Stimulated activated CD8-positive, alpha-beta memory T cell treated with anti-CD3 and anti-CD28 coated beads, Interleukin-15, amount 100 ng/mL, for 24 hours (primary cell): ENCODE results near the gene CCDC86.

Experiments used
- DNase-seq: peaks from one replicate; pipeline ENCODE4 v3.0.0-alpha.2; 2020; ENCODE audit warnings: low read depth

Gene CCDC86

GRCh38 chr11:60868682-60869450 lies 27.0 kb downstream of the CCDC86 start:
- DNase-seq = no peak

GRCh38 chr11:60869451-60869825 lies 27.5 kb downstream of the CCDC86 start:
- no peak for DNase-seq

- DNase-seq = no peak
These were observed 28.4 kb downstream of the CCDC86 start for GRCh38 chr11:60870276-60870675.

GRCh38 chr11:60870733-60871377 lies 28.9 kb downstream of the CCDC86 start:
- DNase-seq = no peak

GRCh38 chr11:60871378-60872061 lies 29.6 kb downstream of the CCDC86 start:
- no peak for DNase-seq

- DNase-seq = no peak
These were observed 30.4 kb downstream of the CCDC86 start for GRCh38 chr11:60872124-60872960.

GRCh38 chr11:60872961-60873524 lies 31.1 kb downstream of the CCDC86 start:
- no peak for DNase-seq

- no peak for DNase-seq
These were observed 31.6 kb downstream of the CCDC86 start for GRCh38 chr11:60873533-60873932.

GRCh38 chr11:60874421-60875365 lies 32.8 kb downstream of the CCDC86 start:
- no peak for DNase-seq

GRCh38 chr11:60875366-60876167 lies 33.7 kb downstream of the CCDC86 start:
- no peak for DNase-seq

- DNase-seq = no peak
These were observed 34.2 kb downstream of the CCDC86 start for GRCh38 chr11:60876168-60876485.

- no peak for DNase-seq
These were observed 36.6 kb downstream of the CCDC86 start for GRCh38 chr11:60878245-60879101.

- DNase-seq = no peak
These were observed 37.2 kb downstream of the CCDC86 start for GRCh38 chr11:60879104-60879503.

GRCh38 chr11:60879971-60880588 lies 38.2 kb downstream of the CCDC86 start:
- DNase-seq = no peak

- DNase-seq = no peak
These were observed 38.9 kb downstream of the CCDC86 start for GRCh38 chr11:60880643-60881282.

GRCh38 chr11:60887556-60887955 lies 45.6 kb downstream of the CCDC86 start:
- DNase-seq = no peak

- no peak for DNase-seq
These were observed 48.0 kb downstream of the CCDC86 start for GRCh38 chr11:60889869-60890311.

GRCh38 chr11:60890696-60891095 lies 48.8 kb downstream of the CCDC86 start:
- no peak for DNase-seq
